Adipocyte (in vitro differentiated cells): ENCODE measurements around the gene WDFY3.
A peak's percentile ranks its signal among the peaks of the same experiment; 100 is the strongest.

Experiments
- DNase-seq: peaks from one replicate; pipeline ENCODE4 v3.0.0-alpha.2; 2015; ENCODE audit warnings: low read depth
- H3K27me3 ChIP-seq: replicated peaks from 2 replicates; pipeline ENCODE4 v1.7.0; 2013; ENCODE audit warnings: mild to moderate bottlenecking, low read length, moderate library complexity; ENCODE audit not compliant: control insufficient read depth, insufficient read depth
- H3K36me3 ChIP-seq: 2 replicates; pipeline ENCODE4 v1.7.0; 2013; ENCODE audit warnings: low read length, mild to moderate bottlenecking, moderate library complexity; ENCODE audit not compliant: control insufficient read depth, insufficient read depth, severe bottlenecking
- H3K4me1 ChIP-seq: 2 replicates; pipeline ENCODE4 v1.7.0; 2013; ENCODE audit warnings: mild to moderate bottlenecking, low read length, moderate library complexity; ENCODE audit not compliant: control insufficient read depth, insufficient read depth
- H3K4me3 ChIP-seq: 2 replicates; pipeline ENCODE4 v1.7.0; 2013; ENCODE audit warnings: mild to moderate bottlenecking, low read length, moderate library complexity
- H3K9ac ChIP-seq: 2 replicates; pipeline ENCODE4 v1.7.0; 2013; ENCODE audit warnings: mild to moderate bottlenecking, low read length, moderate library complexity
- H3K9me3 ChIP-seq: 2 replicates; pipeline ENCODE4 v1.7.0; 2013; ENCODE audit warnings: mild to moderate bottlenecking, low read length, moderate library complexity; ENCODE audit not compliant: control insufficient read depth

The WDFY3 gene

DNA sequence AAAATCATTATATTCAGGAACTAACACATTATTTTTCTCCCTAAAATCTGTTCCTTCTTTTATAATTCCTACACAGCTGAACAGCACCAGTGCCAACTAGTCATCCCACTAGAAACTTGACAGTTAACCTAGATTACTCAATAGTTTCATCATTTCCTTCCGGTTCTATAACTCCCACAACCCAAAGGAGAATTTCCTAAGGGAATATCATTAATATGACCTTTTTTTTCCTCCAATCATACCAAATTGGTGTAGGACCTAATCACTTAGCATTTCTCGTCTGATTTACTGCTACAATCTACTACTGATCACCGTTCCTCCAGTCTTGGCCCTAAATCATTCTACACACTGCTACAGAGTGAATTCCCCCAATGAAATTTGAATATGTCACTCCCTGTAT, 45.9 kb downstream of the WDFY3 start:
- Histone ChIP-seq H3K27me3 (no peaks in the 10 kb centered on the region), H3K4me3 (peak overlapping the region; percentile 42), H3K9ac (peak overlapping the region; percentile 52), H3K4me1 (peaks cover 41% of the 10 kb centered on the region), H3K36me3 (peaks cover 10% of the 10 kb centered on the region), H3K9me3 (no peaks in the 10 kb centered on the region)
- DNase-seq: peak; percentile 72

DNA sequence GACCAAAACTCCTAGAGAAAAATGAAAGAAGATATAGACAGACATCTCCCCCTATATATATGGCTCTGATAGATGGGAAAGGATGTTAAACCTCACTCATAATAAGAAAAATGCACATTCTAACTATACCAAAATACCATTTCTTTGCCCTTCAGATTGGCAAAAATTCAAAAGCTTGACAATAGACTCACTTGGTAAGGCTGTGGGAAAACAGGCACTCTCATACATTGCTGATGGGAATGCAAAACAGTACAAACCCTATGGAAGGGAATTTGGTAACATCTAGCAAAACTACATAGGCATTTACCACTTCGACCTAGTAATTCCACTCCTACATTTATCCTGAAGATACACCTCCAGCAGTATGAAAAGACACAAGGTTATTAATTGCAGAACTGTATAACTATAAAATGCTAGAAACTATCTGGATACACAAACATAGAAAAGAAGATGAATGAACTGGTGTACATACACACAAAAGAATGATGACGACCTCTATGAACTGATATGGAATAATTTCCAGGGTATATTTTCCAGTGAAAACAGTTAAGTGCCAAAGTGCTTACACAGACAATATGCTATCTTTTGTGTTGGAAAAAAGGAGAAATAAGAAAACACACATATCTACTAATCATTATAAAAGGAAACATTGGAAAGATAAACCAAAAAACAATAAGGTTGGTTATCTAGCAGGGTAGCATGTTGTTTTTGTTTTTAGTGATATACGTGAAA, 48.5 kb downstream of the WDFY3 start:
- Histone ChIP-seq H3K36me3 (peaks cover 10% of the 10 kb centered on the region), H3K9me3 (no peaks in the 10 kb centered on the region), H3K27me3 (no peaks in the 10 kb centered on the region), H3K4me1 (peaks cover 58% of the 10 kb centered on the region), H3K4me3 (no peak overlapping the region), H3K9ac (no peak overlapping the region)
- no peak for DNase-seq

GRCh38 chr4:84917086-84917821, 49.2 kb downstream of the WDFY3 start:
- Histone ChIP-seq H3K9ac (no peak overlapping the region), H3K27me3 (no peaks in the 10 kb centered on the region), H3K9me3 (no peaks in the 10 kb centered on the region), H3K4me1 (peaks cover 65% of the 10 kb centered on the region), H3K36me3 (peaks cover 10% of the 10 kb centered on the region), H3K4me3 (no peak overlapping the region)
- DNase-seq: peak; percentile 41

DNA sequence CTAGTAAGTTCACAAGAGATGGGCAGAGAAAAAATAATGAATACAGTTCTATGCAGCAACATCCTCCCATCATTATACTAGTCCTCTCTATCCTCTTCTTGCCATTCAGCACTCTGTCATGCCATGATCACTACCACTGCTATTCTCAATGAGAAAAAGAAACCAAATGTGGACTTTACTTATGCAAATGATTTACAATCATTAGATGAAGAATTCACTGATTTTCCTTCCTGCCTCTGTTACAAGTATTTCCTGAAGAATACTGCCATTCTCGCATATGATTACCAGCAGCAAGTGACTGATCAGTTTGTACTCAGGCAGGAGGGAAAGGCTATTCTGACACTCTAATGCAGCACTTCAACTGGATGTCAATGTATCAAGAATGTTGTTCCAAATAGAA, 50.3 kb downstream of the WDFY3 start:
- peaks cover 63% of the 10 kb centered on the region for H3K4me1 ChIP-seq
- H3K9me3 ChIP-seq: no peaks in the 10 kb centered on the region
- no peak for DNase-seq
- no peaks in the 10 kb centered on the region for H3K27me3 ChIP-seq
- no peak overlapping the region for H3K4me3 ChIP-seq
- H3K36me3 ChIP-seq: peaks cover 10% of the 10 kb centered on the region
- no peak overlapping the region for H3K9ac ChIP-seq

GRCh38 chr4:84915396-84915780, 51.1 kb downstream of the WDFY3 start:
- Histone ChIP-seq H3K36me3 (peaks cover 10% of the 10 kb centered on the region), H3K9me3 (no peaks in the 10 kb centered on the region), H3K4me3 (peak overlapping the region; percentile 16), H3K27me3 (no peaks in the 10 kb centered on the region), H3K4me1 (peaks cover 54% of the 10 kb centered on the region), H3K9ac (no peak overlapping the region)
- peak; percentile 34 for DNase-seq

DNA sequence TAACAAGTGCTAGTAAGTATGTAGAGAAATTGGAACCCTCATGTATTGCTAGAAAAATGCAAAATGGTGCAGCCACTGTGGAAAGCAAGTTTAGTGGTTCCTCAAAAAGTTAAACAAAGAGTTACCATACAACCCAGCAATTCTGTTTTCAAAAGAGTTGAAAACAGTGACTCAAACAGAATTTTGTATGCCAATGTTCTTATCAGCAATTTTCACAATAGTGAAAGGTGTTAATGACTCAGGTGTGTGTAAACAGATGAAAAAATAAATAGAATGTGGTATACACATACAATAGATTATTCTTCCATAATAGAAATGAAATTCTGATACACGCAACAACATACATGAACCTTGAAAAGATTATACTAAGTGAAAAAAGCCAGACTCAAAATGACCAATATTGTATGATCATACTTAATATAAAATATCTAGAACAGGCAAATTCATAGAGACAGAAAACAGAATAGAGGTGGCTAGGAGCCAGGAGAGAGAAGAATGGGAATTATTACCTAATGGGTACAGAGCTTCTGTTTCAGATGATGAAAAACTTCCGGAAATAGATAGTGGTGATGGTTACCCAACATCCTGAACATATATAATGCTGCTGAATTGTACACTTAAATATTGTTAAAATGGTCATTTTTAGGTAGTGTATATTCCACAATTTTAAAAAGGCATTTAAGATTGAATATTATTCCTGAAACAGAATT, 51.6 kb downstream of the WDFY3 start:
- Histone ChIP-seq H3K36me3 (peaks cover 10% of the 10 kb centered on the region), H3K9me3 (no peaks in the 10 kb centered on the region), H3K4me3 (no peak overlapping the region)

DNA sequence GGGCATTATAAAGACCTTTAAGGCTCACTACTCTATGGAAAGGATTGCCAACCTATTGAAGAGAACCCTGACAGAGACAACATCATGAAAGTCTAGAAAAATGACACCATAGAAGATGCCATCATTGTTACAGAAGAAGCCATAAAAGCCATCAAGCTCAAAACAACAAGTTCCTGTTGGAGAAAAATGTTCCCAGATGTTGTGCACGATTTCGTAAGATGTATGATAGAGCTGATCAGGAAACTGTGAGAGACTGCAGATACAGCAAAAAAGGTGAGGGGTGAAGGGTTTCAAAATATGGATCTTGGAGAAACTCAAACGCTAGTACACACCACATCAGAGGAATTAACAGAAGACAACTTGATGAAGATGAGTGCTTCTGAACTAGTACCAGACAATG, 53.3 kb downstream of the WDFY3 start:
- Histone ChIP-seq H3K4me1 (peaks cover 41% of the 10 kb centered on the region), H3K27me3 (no peaks in the 10 kb centered on the region), H3K36me3 (peaks cover 3% of the 10 kb centered on the region), H3K9me3 (no peaks in the 10 kb centered on the region), H3K4me3 (no peak overlapping the region), H3K9ac (no peak overlapping the region)
- DNase-seq: peak; percentile 29

More for the DNA sequence above, 51.6 kb downstream of the WDFY3 start:
- no peaks in the 10 kb centered on the region for H3K27me3 ChIP-seq
- peaks cover 49% of the 10 kb centered on the region for H3K4me1 ChIP-seq
- no peak for DNase-seq
- no peak overlapping the region for H3K9ac ChIP-seq

GRCh38 chr4:84912741-84913140, 53.7 kb downstream of the WDFY3 start:
- Histone ChIP-seq H3K9ac (no peak overlapping the region), H3K4me3 (no peak overlapping the region), H3K36me3 (peaks cover 3% of the 10 kb centered on the region), H3K4me1 (peaks cover 41% of the 10 kb centered on the region), H3K9me3 (no peaks in the 10 kb centered on the region), H3K27me3 (no peaks in the 10 kb centered on the region)
- no peak for DNase-seq

DNA sequence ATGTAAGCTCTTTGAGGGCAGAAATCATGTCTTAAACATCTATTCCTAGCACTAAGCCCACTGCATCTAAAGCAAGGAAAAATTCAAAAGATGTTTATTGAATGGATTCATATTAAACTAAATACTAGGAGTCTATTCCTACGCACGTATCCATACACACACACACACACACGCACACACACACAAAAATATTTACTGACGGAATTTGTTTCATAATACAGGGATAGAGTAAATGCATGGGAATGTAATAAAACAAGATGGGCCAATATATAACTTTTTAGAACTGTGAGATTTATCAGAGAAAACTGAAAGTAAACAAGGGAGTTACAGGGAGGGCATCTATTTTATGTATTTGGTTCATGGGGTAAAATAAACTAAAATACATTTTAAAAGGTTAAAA, 57.6 kb downstream of the WDFY3 start:
- Histone ChIP-seq H3K4me3 (no peak overlapping the region), H3K4me1 (peaks cover 10% of the 10 kb centered on the region), H3K36me3 (peaks cover 4% of the 10 kb centered on the region), H3K9ac (no peak overlapping the region), H3K9me3 (no peaks in the 10 kb centered on the region), H3K27me3 (no peaks in the 10 kb centered on the region)
- no peak for DNase-seq

DNA sequence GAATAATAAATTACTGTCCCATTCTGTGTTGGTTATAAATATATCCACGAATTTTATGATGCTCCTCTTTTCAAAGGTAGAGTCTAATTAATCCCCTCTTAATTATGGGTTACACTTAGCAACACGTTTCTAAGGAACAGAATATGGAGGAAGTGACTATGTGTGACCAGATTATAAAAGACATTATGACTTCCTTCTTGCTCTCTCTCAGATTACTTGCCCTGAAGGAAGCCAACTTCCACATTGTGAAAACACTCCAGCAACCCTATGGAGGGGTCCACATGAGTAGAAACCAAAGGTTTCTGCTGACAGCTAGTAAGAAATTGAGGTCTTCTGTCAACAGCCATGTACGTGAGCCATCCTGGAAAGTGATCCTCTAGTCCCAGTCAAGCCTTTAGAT, 59.3 kb downstream of the WDFY3 start:
- no peak for DNase-seq
- Histone ChIP-seq H3K27me3 (no peaks in the 10 kb centered on the region), H3K36me3 (peaks cover 4% of the 10 kb centered on the region), H3K4me3 (no peak overlapping the region), H3K9me3 (no peaks in the 10 kb centered on the region), H3K9ac (no peak overlapping the region), H3K4me1 (no peaks in the 10 kb centered on the region)

GRCh38 chr4:84905646-84906045, 60.8 kb downstream of the WDFY3 start:
- H3K4me3 ChIP-seq: no peak overlapping the region
- no peak for DNase-seq
- H3K9me3 ChIP-seq: no peaks in the 10 kb centered on the region
- no peaks in the 10 kb centered on the region for H3K27me3 ChIP-seq
- H3K36me3 ChIP-seq: peaks cover 14% of the 10 kb centered on the region
- H3K9ac ChIP-seq: no peak overlapping the region
- H3K4me1 ChIP-seq: peaks cover 2% of the 10 kb centered on the region
